Thyroid gland (tissue), 4 donors: Measurements from ENCODE around the gene BGLAP.

Experiments used
- CTCF ChIP-seq, 6 experiments: fragments of 200-600 bp in 3 of 6; fragments of 450-650 bp in 3 of 6; sonication (generic) in 3 of 6; IDR thresholded peaks; one replicate each; pipeline ENCODE4 v1.5.1; 2016 to 2019; ENCODE audit warnings: antibody characterized with exemption in 6 of 6, mild to moderate bottlenecking in 2 of 6, inconsistent platforms in 1 of 6, moderate library complexity in 1 of 6
- POLR2A ChIP-seq, 2 donors: fragments of 450-650 bp; IDR thresholded peaks; one replicate each; pipeline ENCODE4 v1.6.1; 2017; ENCODE audit warnings: antibody characterized with exemption in 2 of 2, mild to moderate bottlenecking in 2 of 2, moderate library complexity in 1 of 2

DNA sequence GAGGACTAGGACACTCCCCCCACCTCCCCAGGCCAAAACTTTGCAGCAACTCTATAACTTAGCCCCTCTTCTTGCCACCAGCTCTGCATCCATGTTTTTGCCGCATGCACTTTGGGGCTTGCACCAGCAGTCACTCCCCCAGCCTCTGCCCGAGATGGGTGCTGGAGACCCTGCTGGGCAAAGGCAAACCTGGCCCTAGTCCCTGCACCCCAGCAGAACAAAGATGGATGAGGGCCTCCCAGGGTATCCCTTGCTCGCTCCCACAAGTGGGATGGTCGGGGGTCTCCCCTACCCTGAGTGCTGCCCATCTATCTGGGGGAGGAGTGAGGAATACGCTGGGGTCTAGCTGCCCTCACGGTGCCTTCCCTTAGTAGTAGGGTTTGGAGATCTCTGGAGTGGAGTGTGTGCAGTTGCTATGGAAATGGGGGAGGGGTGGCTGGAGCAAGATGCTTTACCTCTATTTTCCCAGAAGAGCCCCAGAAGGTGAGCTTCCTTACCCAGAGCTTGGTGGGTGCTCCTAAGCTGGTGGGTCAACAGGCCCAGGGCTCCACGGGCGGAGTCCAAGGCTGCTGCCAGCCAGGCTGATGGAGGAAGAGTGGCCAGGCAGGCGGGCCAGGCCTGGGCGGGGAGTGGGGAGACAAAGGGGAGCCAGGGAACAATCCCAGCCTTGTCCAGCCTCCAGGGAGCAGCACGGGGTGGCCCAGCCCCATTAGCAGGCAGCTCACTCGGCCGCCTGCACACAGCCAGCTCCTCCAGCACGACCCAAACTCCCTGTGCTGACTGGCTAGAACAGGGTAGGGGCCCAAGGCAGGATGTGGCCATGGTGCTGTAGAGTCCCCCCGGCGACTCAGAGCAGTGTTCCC lies 5.7 kb downstream of the BGLAP start, which contains the start of gene PAQR6:
- no peak for TF ChIP-seq CTCF (IDR thresholded peaks at IDR 0.05)
- TF ChIP-seq POLR2A (IDR thresholded peaks at IDR 0.05) = no peak
